SK-N-SH treated with all-trans-retinoic acid at 6 μM for 48 hours (cell line): ENCODE measurements around the gene TTC12.

Experiments used
- ATAC-seq: fragments of 200-7000 bp; cut with Tn5 transposase; 3 replicates; pipeline ENCODE4 v1.9.1; 2020; ENCODE audit warnings: mild to moderate bottlenecking, moderate library complexity
- ARNTL ChIP-seq: fragments of 450-650 bp; formaldehyde crosslinking; IDR thresholded peaks from 2 replicates; pipeline ENCODE4 v1.5.0; 2020; ENCODE audit warnings: low read depth, mild to moderate bottlenecking, moderate library complexity, borderline replicate concordance
- BACH2 ChIP-seq: fragments of 250-450 bp; sonication (Bioruptor Pico); IDR thresholded peaks from 2 replicates; pipeline ENCODE4 v1.9.0; 2021; ENCODE audit warnings: mild to moderate bottlenecking, borderline replicate concordance
- CSDC2 ChIP-seq: fragments of 250-450 bp; sonication (Bioruptor Pico); IDR thresholded peaks from 2 replicates; pipeline ENCODE4 v1.5.0; 2020; ENCODE audit warnings: mild to moderate bottlenecking, moderate library complexity
- ESRRG ChIP-seq: fragments of 250-450 bp; sonication (Bioruptor Pico); IDR thresholded peaks from 2 replicates; pipeline ENCODE4 v1.6.1; 2021; ENCODE audit warnings: mild to moderate bottlenecking
- GLIS3 ChIP-seq: fragments of 250-450 bp; sonication (Bioruptor Pico); IDR thresholded peaks from 2 replicates; pipeline ENCODE4 v1.5.0; 2020; ENCODE audit warnings: mild to moderate bottlenecking, moderate library complexity
- ISL1 ChIP-seq: fragments of 250-450 bp; sonication (Bioruptor Pico); IDR thresholded peaks from 2 replicates; pipeline ENCODE4 v2.1.2; 2022; ENCODE audit warnings: mild to moderate bottlenecking, moderate library complexity
- OSR1 ChIP-seq: fragments of 250-450 bp; sonication (Bioruptor Pico); IDR thresholded peaks from 2 replicates; pipeline ENCODE4 v1.8.0; 2022; ENCODE audit warnings: moderate library complexity, mild to moderate bottlenecking, inconsistent platforms
- PPARA ChIP-seq: fragments of 250-450 bp; sonication (Bioruptor Pico); IDR thresholded peaks from 2 replicates; pipeline ENCODE4 v1.5.0; 2020; ENCODE audit warnings: mild to moderate bottlenecking, borderline replicate concordance
- RARB ChIP-seq: fragments of 250-450 bp; sonication (Bioruptor Pico); IDR thresholded peaks from 2 replicates; pipeline ENCODE4 v1.8.0; 2021; ENCODE audit warnings: mild to moderate bottlenecking, moderate library complexity
- TCF4 ChIP-seq: fragments of 250-450 bp; sonication (Bioruptor Pico); IDR thresholded peaks from 2 replicates; pipeline ENCODE4 v1.8.0; 2021; ENCODE audit warnings: mild to moderate bottlenecking, moderate library complexity, borderline replicate concordance
- ZC3H10 ChIP-seq: fragments of 250-450 bp; sonication (Bioruptor Pico); IDR thresholded peaks from 2 replicates; pipeline ENCODE4 v1.5.1; 2021; ENCODE audit warnings: mild to moderate bottlenecking, moderate library complexity
- ZFP3 ChIP-seq: fragments of 250-450 bp; sonication (Bioruptor Pico); IDR thresholded peaks from 2 replicates; pipeline ENCODE4 v1.5.0; 2020; ENCODE audit warnings: mild to moderate bottlenecking, moderate library complexity
- ZFP30 ChIP-seq: fragments of 450-650 bp; formaldehyde crosslinking; IDR thresholded peaks from 2 replicates; pipeline ENCODE4 v1.5.0; 2022; ENCODE audit warnings: mild to moderate bottlenecking, moderate library complexity
- ZNF565 ChIP-seq: fragments of 450-650 bp; formaldehyde crosslinking; conservative IDR thresholded peaks from 2 replicates; pipeline ENCODE4 v1.5.0; 2020; ENCODE audit warnings: low read depth, mild to moderate bottlenecking, moderate library complexity
- ZNF70 ChIP-seq: fragments of 450-650 bp; formaldehyde crosslinking; IDR thresholded peaks from 2 replicates; pipeline ENCODE4 v1.5.0; 2020; ENCODE audit warnings: mild to moderate bottlenecking, moderate library complexity
- ZNF8 ChIP-seq: fragments of 450-650 bp; formaldehyde crosslinking; IDR thresholded peaks from 2 replicates; pipeline ENCODE4 v1.5.0; 2020; ENCODE audit warnings: mild to moderate bottlenecking, moderate library complexity
- TF ChIP-seq, protein P1 (sequence below): fragments of 250-450 bp; sonication (Bioruptor Pico); IDR thresholded peaks from 2 replicates; pipeline ENCODE4 v1.8.0; 2021; ENCODE audit warnings: low read depth, mild to moderate bottlenecking, moderate library complexity, borderline replicate concordance
- TF ChIP-seq, protein P2 (sequence below): fragments of 250-450 bp; sonication (Bioruptor Pico); IDR thresholded peaks from 2 replicates; pipeline ENCODE4 v1.5.1; 2021; ENCODE audit warnings: mild to moderate bottlenecking, moderate library complexity
- TF ChIP-seq, protein P3 (sequence below): fragments of 250-450 bp; sonication (Bioruptor Pico); IDR thresholded peaks from 2 replicates; pipeline ENCODE4 v1.5.0; 2020; ENCODE audit warnings: mild to moderate bottlenecking, moderate library complexity
- TF ChIP-seq, protein P4 (sequence below): fragments of 250-450 bp; sonication (Bioruptor Pico); IDR thresholded peaks from 2 replicates; pipeline ENCODE4 v1.8.0; 2020; ENCODE audit warnings: mild to moderate bottlenecking, moderate library complexity, borderline replicate concordance

The TTC12 gene

DNA sequence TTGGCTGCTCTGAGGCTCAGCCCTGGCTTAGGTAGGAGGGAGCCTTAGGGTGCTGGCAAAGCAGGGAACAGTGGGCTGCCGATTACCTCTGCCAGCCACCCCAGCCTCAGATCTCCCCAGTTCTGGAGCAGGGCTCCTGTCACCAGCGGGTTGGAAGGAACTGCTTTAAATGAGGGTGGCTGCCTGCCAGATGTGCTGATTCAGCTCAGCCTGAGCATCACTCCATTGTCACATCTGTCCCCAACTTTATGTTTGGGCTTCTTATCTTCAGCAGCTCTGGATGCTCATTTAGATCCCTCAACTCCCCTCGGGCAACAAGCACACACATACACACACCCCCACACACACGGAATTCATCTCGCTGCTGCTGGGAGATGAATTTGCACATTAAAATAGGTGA lies 56.3 kb downstream of the TTC12 start:
- TF ChIP-seq, protein P1, sequence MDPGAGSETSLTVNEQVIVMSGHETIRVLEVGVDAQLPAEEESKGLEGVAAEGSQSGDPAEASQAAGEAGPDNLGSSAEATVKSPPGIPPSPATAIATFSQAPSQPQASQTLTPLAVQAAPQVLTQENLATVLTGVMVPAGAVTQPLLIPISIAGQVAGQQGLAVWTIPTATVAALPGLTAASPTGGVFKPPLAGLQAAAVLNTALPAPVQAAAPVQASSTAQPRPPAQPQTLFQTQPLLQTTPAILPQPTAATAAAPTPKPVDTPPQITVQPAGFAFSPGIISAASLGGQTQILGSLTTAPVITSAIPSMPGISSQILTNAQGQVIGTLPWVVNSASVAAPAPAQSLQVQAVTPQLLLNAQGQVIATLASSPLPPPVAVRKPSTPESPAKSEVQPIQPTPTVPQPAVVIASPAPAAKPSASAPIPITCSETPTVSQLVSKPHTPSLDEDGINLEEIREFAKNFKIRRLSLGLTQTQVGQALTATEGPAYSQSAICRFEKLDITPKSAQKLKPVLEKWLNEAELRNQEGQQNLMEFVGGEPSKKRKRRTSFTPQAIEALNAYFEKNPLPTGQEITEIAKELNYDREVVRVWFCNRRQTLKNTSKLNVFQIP (CRISPR knock-in tag) = no peak
- TF ChIP-seq TCF4 (CRISPR knock-in tag) = 0 out of 2 replicates have a peak, but pooled peaks have one; percentile 16

DNA sequence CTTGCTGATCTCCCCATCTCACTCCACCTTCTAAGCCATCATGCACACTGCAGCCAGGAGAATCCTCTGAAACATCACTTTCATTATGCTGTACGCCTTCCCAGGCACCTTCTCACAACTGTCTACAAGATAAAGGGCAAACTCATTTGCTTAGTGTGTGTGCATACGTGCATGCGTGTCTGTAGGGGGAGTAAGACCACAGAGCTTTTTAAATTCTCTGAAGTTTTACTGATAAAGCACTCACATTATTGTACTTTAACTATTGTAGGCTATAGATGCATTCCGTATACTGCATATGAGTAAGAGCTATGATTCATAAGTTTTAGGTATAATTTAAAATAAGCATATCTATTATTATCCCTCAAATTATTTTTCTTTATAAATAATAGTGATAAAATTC lies 57.9 kb downstream of the TTC12 start:
- ATAC-seq = no peak
- TF ChIP-seq ZFP30 (CRISPR knock-in tag) (no peak), BACH2 (CRISPR knock-in tag) (no peak), ESRRG (CRISPR knock-in tag) (no peak)
- TF ChIP-seq, all 23 proteins: peak for 0

More for the DNA sequence above, 56.3 kb downstream of the TTC12 start:
- peak; percentile 22; the same call in 1 of the 3 replicates for ATAC-seq

DNA sequence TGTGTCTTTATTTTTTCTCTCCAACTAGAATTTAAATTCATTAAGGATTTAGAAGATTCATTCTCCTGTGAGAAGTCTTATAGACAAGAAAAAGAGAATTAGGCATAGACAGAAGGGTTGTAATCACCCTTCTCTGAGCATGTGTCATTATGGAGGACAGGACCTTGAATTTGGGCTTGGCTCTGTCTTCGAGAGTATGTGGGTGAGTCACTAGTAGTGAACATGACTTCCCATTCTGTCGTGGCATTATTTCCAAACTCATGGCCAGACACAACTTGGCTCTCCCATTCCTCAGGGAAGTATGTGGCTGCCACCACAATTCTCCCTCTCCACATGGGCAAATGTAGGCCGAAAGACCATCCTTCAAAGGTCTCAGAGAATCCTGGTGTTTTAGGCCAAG lies 58.9 kb downstream of the TTC12 start:
- ATAC-seq = no peak
- TF ChIP-seq, protein P1 (CRISPR knock-in tag) = no peak

DNA sequence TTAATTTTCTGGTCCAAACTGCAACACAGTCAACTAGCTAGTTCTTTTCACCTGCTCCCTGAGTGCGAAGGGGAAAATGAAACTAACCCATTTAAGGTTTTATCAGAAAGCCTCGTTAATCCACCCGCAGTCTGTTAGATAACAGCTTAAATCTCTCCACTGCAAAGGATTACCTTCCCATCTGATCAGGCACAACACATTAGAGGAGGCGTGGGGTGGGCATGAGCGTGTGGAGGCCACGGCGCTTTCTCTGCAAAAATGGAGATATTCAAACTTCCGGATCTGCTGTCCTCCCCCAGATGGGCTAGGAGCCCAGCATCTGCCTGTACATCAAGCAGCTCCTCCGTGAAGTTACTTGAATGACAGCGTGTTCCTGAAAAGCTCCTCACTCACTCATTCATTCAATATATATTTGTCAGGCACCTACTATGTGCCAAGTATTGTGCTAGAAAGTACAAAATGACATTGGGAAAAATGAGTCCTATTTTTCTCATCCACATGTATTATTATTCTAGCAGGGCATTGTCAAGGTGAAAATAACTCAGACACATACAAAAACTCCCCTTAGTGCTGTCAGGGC lies 59.7 kb downstream of the TTC12 start:
- ATAC-seq = no peak
- TF ChIP-seq ZFP3 (CRISPR knock-in tag) (no peak), ZNF8 (no peak), ZC3H10 (CRISPR knock-in tag) (no peak), TCF4 (CRISPR knock-in tag) (no peak)

DNA sequence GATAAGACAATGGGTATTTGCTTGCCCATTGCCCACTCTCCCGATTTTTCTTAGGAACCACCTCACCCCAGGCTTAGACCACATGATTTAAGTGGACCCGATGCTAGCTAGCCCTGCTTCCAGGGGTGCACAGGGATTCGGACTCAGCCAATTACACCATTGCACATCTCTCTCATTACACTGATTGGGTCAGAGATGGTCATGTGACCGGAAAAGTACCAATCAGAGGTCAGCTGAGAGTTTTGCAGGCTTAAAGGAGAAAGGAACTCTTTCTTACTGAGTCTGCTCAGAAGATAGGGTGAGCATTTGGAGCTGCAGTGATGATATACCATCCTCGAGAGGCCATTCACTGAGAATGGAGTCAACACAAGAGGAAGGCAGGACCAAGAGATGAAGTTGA lies 61.0 kb downstream of the TTC12 start:
- no peak for ATAC-seq
- TF ChIP-seq ESRRG (CRISPR knock-in tag) (no peak), ZFP30 (CRISPR knock-in tag) (no peak), ISL1 (CRISPR knock-in tag) (no peak), OSR1 (CRISPR knock-in tag) (no peak)
- TF ChIP-seq, all 23 proteins: peak for 0

DNA sequence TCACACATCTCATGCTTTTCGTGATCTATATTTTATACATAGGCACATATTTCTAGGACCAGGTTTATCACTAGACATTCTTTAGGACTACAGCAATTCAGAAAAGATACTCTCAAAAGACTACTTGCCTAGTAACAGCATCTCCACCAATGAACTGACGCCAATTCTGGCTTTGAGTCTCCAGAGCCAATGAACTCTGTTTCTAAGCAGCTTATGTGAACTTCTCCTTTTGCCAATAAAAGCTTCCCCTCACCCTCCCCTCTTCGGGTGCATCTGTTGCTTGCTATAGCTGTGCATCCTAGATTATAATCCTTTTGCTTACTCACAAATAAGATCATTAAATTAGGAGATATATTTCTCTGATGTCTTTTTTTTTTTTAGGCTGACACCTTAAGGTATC lies 61.8 kb downstream of the TTC12 start:
- TF ChIP-seq, protein P2, sequence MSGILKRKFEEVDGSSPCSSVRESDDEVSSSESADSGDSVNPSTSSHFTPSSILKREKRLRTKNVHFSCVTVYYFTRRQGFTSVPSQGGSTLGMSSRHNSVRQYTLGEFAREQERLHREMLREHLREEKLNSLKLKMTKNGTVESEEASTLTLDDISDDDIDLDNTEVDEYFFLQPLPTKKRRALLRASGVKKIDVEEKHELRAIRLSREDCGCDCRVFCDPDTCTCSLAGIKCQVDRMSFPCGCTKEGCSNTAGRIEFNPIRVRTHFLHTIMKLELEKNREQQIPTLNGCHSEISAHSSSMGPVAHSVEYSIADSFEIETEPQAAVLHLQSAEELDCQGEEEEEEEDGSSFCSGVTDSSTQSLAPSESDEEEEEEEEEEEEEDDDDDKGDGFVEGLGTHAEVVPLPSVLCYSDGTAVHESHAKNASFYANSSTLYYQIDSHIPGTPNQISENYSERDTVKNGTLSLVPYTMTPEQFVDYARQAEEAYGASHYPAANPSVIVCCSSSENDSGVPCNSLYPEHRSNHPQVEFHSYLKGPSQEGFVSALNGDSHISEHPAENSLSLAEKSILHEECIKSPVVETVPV = no peak
- TF ChIP-seq ISL1 (CRISPR knock-in tag) (no peak), GLIS3 (no peak), OSR1 (CRISPR knock-in tag) (no peak)
- TF ChIP-seq, protein P3, sequence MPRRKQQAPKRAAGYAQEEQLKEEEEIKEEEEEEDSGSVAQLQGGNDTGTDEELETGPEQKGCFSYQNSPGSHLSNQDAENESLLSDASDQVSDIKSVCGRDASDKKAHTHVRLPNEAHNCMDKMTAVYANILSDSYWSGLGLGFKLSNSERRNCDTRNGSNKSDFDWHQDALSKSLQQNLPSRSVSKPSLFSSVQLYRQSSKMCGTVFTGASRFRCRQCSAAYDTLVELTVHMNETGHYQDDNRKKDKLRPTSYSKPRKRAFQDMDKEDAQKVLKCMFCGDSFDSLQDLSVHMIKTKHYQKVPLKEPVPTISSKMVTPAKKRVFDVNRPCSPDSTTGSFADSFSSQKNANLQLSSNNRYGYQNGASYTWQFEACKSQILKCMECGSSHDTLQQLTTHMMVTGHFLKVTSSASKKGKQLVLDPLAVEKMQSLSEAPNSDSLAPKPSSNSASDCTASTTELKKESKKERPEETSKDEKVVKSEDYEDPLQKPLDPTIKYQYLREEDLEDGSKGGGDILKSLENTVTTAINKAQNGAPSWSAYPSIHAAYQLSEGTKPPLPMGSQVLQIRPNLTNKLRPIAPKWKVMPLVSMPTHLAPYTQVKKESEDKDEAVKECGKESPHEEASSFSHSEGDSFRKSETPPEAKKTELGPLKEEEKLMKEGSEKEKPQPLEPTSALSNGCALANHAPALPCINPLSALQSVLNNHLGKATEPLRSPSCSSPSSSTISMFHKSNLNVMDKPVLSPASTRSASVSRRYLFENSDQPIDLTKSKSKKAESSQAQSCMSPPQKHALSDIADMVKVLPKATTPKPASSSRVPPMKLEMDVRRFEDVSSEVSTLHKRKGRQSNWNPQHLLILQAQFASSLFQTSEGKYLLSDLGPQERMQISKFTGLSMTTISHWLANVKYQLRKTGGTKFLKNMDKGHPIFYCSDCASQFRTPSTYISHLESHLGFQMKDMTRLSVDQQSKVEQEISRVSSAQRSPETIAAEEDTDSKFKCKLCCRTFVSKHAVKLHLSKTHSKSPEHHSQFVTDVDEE (CRISPR knock-in tag) = no peak
- ATAC-seq = no peak

DNA sequence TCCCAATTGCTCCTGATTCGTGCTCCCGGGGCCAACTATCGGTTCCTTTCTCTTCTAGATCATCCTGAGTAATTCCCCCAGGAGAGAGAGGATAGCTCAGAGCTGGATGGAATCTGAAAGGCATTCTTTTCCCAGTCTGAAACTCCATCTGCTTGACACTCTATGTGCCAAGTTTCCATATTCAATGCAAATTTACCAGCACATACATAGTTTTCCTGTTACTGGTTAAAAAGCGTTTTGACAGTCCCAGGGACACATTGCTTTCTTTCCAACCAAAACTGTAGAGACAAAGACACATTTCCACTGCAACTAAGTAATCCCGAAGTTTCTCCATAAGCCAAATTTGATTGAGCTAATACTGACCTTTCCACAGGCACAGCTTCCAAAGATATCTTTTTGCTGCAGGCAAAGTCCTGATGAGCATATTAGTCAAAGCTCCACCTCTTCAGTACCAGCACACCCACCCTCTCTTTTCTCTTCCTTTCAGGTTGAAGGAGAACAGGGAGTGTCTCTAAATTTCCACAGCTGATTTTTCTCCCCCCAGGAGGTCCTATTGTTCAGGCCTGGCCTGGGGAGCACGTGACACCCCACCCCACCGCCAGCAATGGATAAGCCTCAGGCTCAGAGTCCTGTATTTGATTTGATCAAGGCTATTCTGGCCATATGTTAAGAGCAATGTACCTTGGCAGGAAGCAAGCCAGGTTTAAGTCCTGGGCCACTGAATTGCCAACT lies 63.5 kb downstream of the TTC12 start:
- TF ChIP-seq OSR1 (CRISPR knock-in tag) (no peak), TCF4 (CRISPR knock-in tag) (no peak), ZFP3 (CRISPR knock-in tag) (no peak), GLIS3 (no peak), CSDC2 (CRISPR knock-in tag) (no peak), PPARA (no peak), ARNTL (no peak), ZNF70 (CRISPR knock-in tag) (no peak), ZFP30 (CRISPR knock-in tag) (no peak), ZC3H10 (CRISPR knock-in tag) (no peak), ZNF565 (CRISPR knock-in tag) (no peak), RARB (CRISPR knock-in tag) (no peak), ZNF8 (no peak)
- TF ChIP-seq, protein P4, sequence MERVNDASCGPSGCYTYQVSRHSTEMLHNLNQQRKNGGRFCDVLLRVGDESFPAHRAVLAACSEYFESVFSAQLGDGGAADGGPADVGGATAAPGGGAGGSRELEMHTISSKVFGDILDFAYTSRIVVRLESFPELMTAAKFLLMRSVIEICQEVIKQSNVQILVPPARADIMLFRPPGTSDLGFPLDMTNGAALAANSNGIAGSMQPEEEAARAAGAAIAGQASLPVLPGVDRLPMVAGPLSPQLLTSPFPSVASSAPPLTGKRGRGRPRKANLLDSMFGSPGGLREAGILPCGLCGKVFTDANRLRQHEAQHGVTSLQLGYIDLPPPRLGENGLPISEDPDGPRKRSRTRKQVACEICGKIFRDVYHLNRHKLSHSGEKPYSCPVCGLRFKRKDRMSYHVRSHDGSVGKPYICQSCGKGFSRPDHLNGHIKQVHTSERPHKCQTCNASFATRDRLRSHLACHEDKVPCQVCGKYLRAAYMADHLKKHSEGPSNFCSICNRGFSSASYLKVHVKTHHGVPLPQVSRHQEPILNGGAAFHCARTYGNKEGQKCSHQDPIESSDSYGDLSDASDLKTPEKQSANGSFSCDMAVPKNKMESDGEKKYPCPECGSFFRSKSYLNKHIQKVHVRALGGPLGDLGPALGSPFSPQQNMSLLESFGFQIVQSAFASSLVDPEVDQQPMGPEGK (CRISPR knock-in tag) = no peak

More for the DNA sequence above, 63.5 kb downstream of the TTC12 start:
- no peak; the same call in 2 of the 3 replicates for ATAC-seq
